Neuronal stem cell (in vitro differentiated cells): ENCODE measurements around the gene TMEM239.
"Not testable (repeated sequence)": the region's sequence is repeated elsewhere in the genome, so short reads cannot be mapped to it uniquely, and the experiment has no call there.

Experiments
- DNase-seq: peaks from one replicate; pipeline ENCODE4 v3.0.0-alpha.2; 2013; ENCODE audit warnings: low spot score
- H2AFZ ChIP-seq: one replicate; pipeline ENCODE4 v1.6.1; 2013; ENCODE audit warnings: mild to moderate bottlenecking, low read length, inconsistent platforms
- H2AK5ac ChIP-seq: 2 replicates; pipeline ENCODE4 v1.6.1; 2013; ENCODE audit warnings: low read depth, mild to moderate bottlenecking, inconsistent platforms, low read length, moderate library complexity, mixed read lengths
- H2BK120ac ChIP-seq: 2 replicates; pipeline ENCODE4 v1.6.1; 2013; ENCODE audit warnings: low read depth, mild to moderate bottlenecking, inconsistent platforms, low read length, moderate library complexity, mixed read lengths
- H2BK12ac ChIP-seq: one replicate; pipeline ENCODE4 v1.6.1; 2013; ENCODE audit warnings: low read length, inconsistent platforms
- H2BK15ac ChIP-seq: 2 replicates; pipeline ENCODE4 v1.6.1; 2013; ENCODE audit warnings: mild to moderate bottlenecking, low read length, inconsistent platforms, mixed read lengths
- H2BK5ac ChIP-seq: one replicate; pipeline ENCODE4 v1.6.1; 2013; ENCODE audit warnings: inconsistent platforms, mild to moderate bottlenecking, low read length, moderate library complexity
- H3K14ac ChIP-seq: one replicate; pipeline ENCODE4 v1.6.1; 2013; ENCODE audit warnings: low read length, inconsistent platforms
- H3K18ac ChIP-seq: 2 replicates; pipeline ENCODE4 v1.6.1; 2013; ENCODE audit warnings: low read length, inconsistent platforms
- H3K23ac ChIP-seq: 2 replicates; pipeline ENCODE4 v1.6.1; 2013; ENCODE audit warnings: low read depth, mild to moderate bottlenecking, mixed read lengths, low read length, inconsistent platforms; ENCODE audit not compliant: poor library complexity
- H3K27ac ChIP-seq: replicated peaks from 3 replicates; pipeline ENCODE4 v1.5.1; 2013; ENCODE audit warnings: low read length, inconsistent platforms
- H3K27me3 ChIP-seq, 3 experiments: 2 replicates each; pipeline ENCODE4 v1.6.1; 2013; ENCODE audit warnings: low read length in 3 of 3, mild to moderate bottlenecking in 2 of 3, inconsistent platforms in 1 of 3, low read depth in 1 of 3, mixed read lengths in 1 of 3, moderate library complexity in 1 of 3; ENCODE audit not compliant: control insufficient read depth in 3 of 3, insufficient read depth in 3 of 3
- H3K36me3 ChIP-seq, 2 donors: replicated peaks in 1 of 2; 2 replicates each; pipeline ENCODE4 v1.6.1; 2013; ENCODE audit warnings: low read length in 2 of 2; ENCODE audit not compliant: control insufficient read depth in 2 of 2, insufficient read depth in 2 of 2
- H3K4ac ChIP-seq: 2 replicates; pipeline ENCODE4 v1.6.1; 2013; ENCODE audit warnings: inconsistent platforms, mild to moderate bottlenecking, low read length, moderate library complexity
- H3K4me1 ChIP-seq, 2 donors: 1 replicate in 1 of 2; 2 replicates in 1 of 2; pipeline ENCODE4 v1.6.1; 2013; ENCODE audit warnings: low read length in 2 of 2, low read depth in 1 of 2; ENCODE audit not compliant: control insufficient read depth in 2 of 2, insufficient read depth in 1 of 2
- H3K4me2 ChIP-seq: one replicate; pipeline ENCODE4 v1.6.1; 2013; ENCODE audit warnings: mild to moderate bottlenecking, low read length, inconsistent platforms; ENCODE audit not compliant: insufficient read depth, poor library complexity, severe bottlenecking
- H3K4me3 ChIP-seq, 2 donors: 2 replicates each; pipeline ENCODE4 v1.5.1; 2013; ENCODE audit warnings: low read length in 2 of 2, mild to moderate bottlenecking in 2 of 2, inconsistent platforms in 1 of 2, moderate library complexity in 1 of 2
- H3K79me1 ChIP-seq: one replicate; pipeline ENCODE4 v1.6.1; 2013; ENCODE audit warnings: low read depth, mild to moderate bottlenecking, inconsistent platforms, low read length, moderate library complexity
- H3K9ac ChIP-seq: one replicate; pipeline ENCODE4 v1.6.1; 2013; ENCODE audit warnings: mild to moderate bottlenecking, low read depth, low read length, inconsistent platforms; ENCODE audit not compliant: poor library complexity
- H3K9me3 ChIP-seq, 2 donors: replicated peaks in 1 of 2; 2 replicates each; pipeline versions ENCODE3 to v1.6.1; 2013; ENCODE audit warnings: low read length in 2 of 2, mild to moderate bottlenecking in 2 of 2, inconsistent platforms in 1 of 2, low read depth in 1 of 2, mixed read lengths in 1 of 2, moderate library complexity in 1 of 2; ENCODE audit not compliant: control insufficient read depth in 2 of 2, insufficient read depth in 1 of 2
- H4K8ac ChIP-seq: one replicate; pipeline ENCODE4 v1.6.1; 2013; ENCODE audit warnings: low read depth, mild to moderate bottlenecking, inconsistent platforms, low read length, moderate library complexity
- H4K91ac ChIP-seq: one replicate; pipeline ENCODE4 v1.6.1; 2013; ENCODE audit warnings: low read length, low read depth, mild to moderate bottlenecking, inconsistent platforms; ENCODE audit not compliant: poor library complexity
- WGBS, 2 donors: extraction: QIAGEN DNeasy Blood & Tissue Kit; methylation state at CpG; one replicate each; pipeline ENCODE4 v1.1.7; 2013; ENCODE audit warnings: missing lambda C conversion rate in 2 of 2, mixed read lengths in 1 of 2; ENCODE audit not compliant: insufficient read length in 2 of 2, insufficient replicate concordance in 1 of 2; ENCODE audit errors: extremely low coverage in 2 of 2; 5-methylcytosine and 5-hydroxymethylcytosine counted together

TMEM239 gene

GRCh38 chr20:2825761-2826160 is 9.6 kb downstream of the TMEM239 start:
- no peak overlapping the region for H3K4me2 ChIP-seq
- H4K91ac ChIP-seq, result no peak overlapping the region
- no peak overlapping the region for H2AFZ ChIP-seq
- H3K79me1 ChIP-seq, result no peaks in the 10 kb centered on the region
- H2BK120ac ChIP-seq, result no peak overlapping the region
- H3K27me3 ChIP-seq, result peaks cover 8 to 31% (median 15%) of the 10 kb centered on the region in 3 experiments
- no peak overlapping the region for H2BK5ac ChIP-seq
- no peak overlapping the region for H2AK5ac ChIP-seq
- no peak overlapping the region for H4K8ac ChIP-seq
- no peak overlapping the region for H3K9ac ChIP-seq
- WGBS, 2 donors, result no CpG with 5 or more reads among the region's 2 CpGs
- H2BK12ac ChIP-seq, result no peak overlapping the region
- H3K36me3 ChIP-seq, result no peaks in the 10 kb centered on the region
- no peak overlapping the region for H3K4ac ChIP-seq
- H3K9me3 ChIP-seq, result peaks cover 0 to 8% of the 10 kb centered on the region in 2 donors
- H2BK15ac ChIP-seq, result no peak overlapping the region
- no peak overlapping the region for H3K4me3 ChIP-seq
- H3K18ac ChIP-seq, result no peak overlapping the region
- H3K14ac ChIP-seq, result no peak overlapping the region
- no peak overlapping the region for H3K27ac ChIP-seq
- H3K23ac ChIP-seq, result no peak overlapping the region
- peaks cover 0 to 2% of the 10 kb centered on the region in 2 donors for H3K4me1 ChIP-seq
- DNase-seq, result no peak

GRCh38 chr20:2826655-2827054 is 10.5 kb downstream of the TMEM239 start:
- no peak overlapping the region for H2BK5ac ChIP-seq
- no peak overlapping the region for H2BK15ac ChIP-seq
- no peak overlapping the region for H3K4me2 ChIP-seq
- WGBS, 2 donors, result no CpG with 5 or more reads among the region's 4 CpGs
- H2BK12ac ChIP-seq, result no peak overlapping the region
- H3K9ac ChIP-seq, result no peak overlapping the region
- peaks cover 2 to 23% (median 6%) of the 10 kb centered on the region in 3 experiments for H3K27me3 ChIP-seq
- no peak for DNase-seq
- H3K4me3 ChIP-seq, result no peak overlapping the region
- H2BK120ac ChIP-seq, result no peak overlapping the region
- H4K8ac ChIP-seq, result no peak overlapping the region
- H2AFZ ChIP-seq, result no peak overlapping the region
- H3K4me1 ChIP-seq, result peaks cover 0 to 2% of the 10 kb centered on the region in 2 donors
- H4K91ac ChIP-seq, result no peak overlapping the region
- H3K18ac ChIP-seq, result no peak overlapping the region
- H3K9me3 ChIP-seq, result peaks cover 0 to 3% of the 10 kb centered on the region in 2 donors
- H3K27ac ChIP-seq, result no peak overlapping the region
- H3K14ac ChIP-seq, result no peak overlapping the region
- no peak overlapping the region for H3K23ac ChIP-seq
- H3K4ac ChIP-seq, result no peak overlapping the region
- no peak overlapping the region for H2AK5ac ChIP-seq
- no peaks in the 10 kb centered on the region for H3K79me1 ChIP-seq
- H3K36me3 ChIP-seq, result no peaks in the 10 kb centered on the region

GRCh38 chr20:2829376-2829775 is 13.2 kb downstream of the TMEM239 start:
- H4K91ac ChIP-seq, result no peak overlapping the region
- no peak overlapping the region for H2AFZ ChIP-seq
- H3K9me3 ChIP-seq, result no peaks in the 10 kb centered on the region
- no peak overlapping the region for H3K4ac ChIP-seq
- no peak overlapping the region for H2BK5ac ChIP-seq
- H3K23ac ChIP-seq, result no peak overlapping the region
- WGBS, 2 donors, result no CpG with 5 or more reads among the region's 6 CpGs
- H2AK5ac ChIP-seq, result no peak overlapping the region
- no peak overlapping the region for H3K9ac ChIP-seq
- H2BK15ac ChIP-seq, result no peak overlapping the region
- DNase-seq, result no peak
- no peaks in the 10 kb centered on the region for H3K4me1 ChIP-seq
- H3K4me2 ChIP-seq, result no peak overlapping the region
- H3K27me3 ChIP-seq, result peaks cover 0 to 18% (median 0%) of the 10 kb centered on the region in 3 experiments
- no peaks in the 10 kb centered on the region for H3K79me1 ChIP-seq
- H3K4me3 ChIP-seq, result no peak overlapping the region
- H2BK12ac ChIP-seq, result no peak overlapping the region
- H3K18ac ChIP-seq, result no peak overlapping the region
- H3K27ac ChIP-seq, result no peak overlapping the region
- H3K14ac ChIP-seq, result no peak overlapping the region
- no peaks in the 10 kb centered on the region for H3K36me3 ChIP-seq
- H2BK120ac ChIP-seq, result no peak overlapping the region
- no peak overlapping the region for H4K8ac ChIP-seq

- not testable (repeated sequence) for H3K4ac ChIP-seq, H2BK15ac ChIP-seq, H2AK5ac ChIP-seq, H3K14ac ChIP-seq, H3K4me1 ChIP-seq, H3K4me3 ChIP-seq, H3K79me1 ChIP-seq, H2AFZ ChIP-seq, H2BK12ac ChIP-seq, H4K8ac ChIP-seq, H3K23ac ChIP-seq, H2BK5ac ChIP-seq, H3K9me3 ChIP-seq, H3K27ac ChIP-seq, H2BK120ac ChIP-seq, DNase-seq, H3K9ac ChIP-seq, H3K18ac ChIP-seq, H3K4me2 ChIP-seq, H4K91ac ChIP-seq
- no CpG with 5 or more reads among the region's 7 CpGs for WGBS, 2 donors
- Histone ChIP-seq H3K36me3 (peaks cover 5 to 15% of the 10 kb centered on the region in 2 donors), H3K27me3 (peaks cover 0 to 10% (median 0%) of the 10 kb centered on the region in 3 experiments)
Observed at GRCh38 chr20:2831206-2831605, 15.0 kb downstream of the TMEM239 start.
